H9 (cell line): Measurements from ENCODE around the gene CWC22. TPM values are rescaled to one million over a fixed set of nuclear protein-coding genes. Genes with fewer than 3 reads are reported as not detected.
A peak's percentile ranks its signal among the peaks of the same experiment; 100 is the strongest.

Source experiments
- DNase-seq: peaks from one replicate; pipeline ENCODE4 v3.0.0-alpha.2; 2017
- H2AFZ ChIP-seq: one replicate; pipeline ENCODE4 v1.6.1; 2013; ENCODE audit warnings: mild to moderate bottlenecking, low read length, control low read depth, moderate library complexity
- H2AK5ac ChIP-seq: 2 replicates; pipeline ENCODE4 v1.6.1; 2013; ENCODE audit warnings: low read length, control low read depth, mixed read lengths; ENCODE audit not compliant: insufficient read length
- H2BK120ac ChIP-seq: one replicate; pipeline ENCODE4 v1.6.1; 2013; ENCODE audit warnings: low read depth, mild to moderate bottlenecking, low read length, control low read depth, inconsistent platforms; ENCODE audit not compliant: poor library complexity, severe bottlenecking
- H2BK12ac ChIP-seq: 2 replicates; pipeline ENCODE4 v1.6.1; 2013; ENCODE audit warnings: low read length, control low read depth, mixed read lengths, low read depth; ENCODE audit not compliant: insufficient read length
- H2BK15ac ChIP-seq: 2 replicates; pipeline ENCODE4 v1.6.1; 2013; ENCODE audit warnings: low read depth, low read length, control low read depth
- H2BK20ac ChIP-seq: one replicate; pipeline ENCODE4 v1.6.1; 2013; ENCODE audit warnings: low read depth, mild to moderate bottlenecking, low read length, control low read depth, inconsistent platforms; ENCODE audit not compliant: poor library complexity, severe bottlenecking
- H2BK5ac ChIP-seq: 2 replicates; pipeline ENCODE4 v1.6.1; 2013; ENCODE audit warnings: low read length, control low read depth, mixed read lengths; ENCODE audit not compliant: insufficient read length
- H3K14ac ChIP-seq: 2 replicates; pipeline ENCODE4 v1.6.1; 2013; ENCODE audit warnings: low read length, control low read depth; ENCODE audit not compliant: insufficient read depth
- H3K18ac ChIP-seq: 2 replicates; pipeline ENCODE4 v1.6.1; 2013; ENCODE audit warnings: low read depth, mild to moderate bottlenecking, mixed read lengths, low read length, control low read depth; ENCODE audit not compliant: insufficient read length
- H3K23ac ChIP-seq: 2 replicates; pipeline ENCODE4 v1.6.1; 2013; ENCODE audit warnings: low read length, control low read depth, mixed read lengths, low read depth; ENCODE audit not compliant: insufficient read length
- H3K23me2 ChIP-seq: 2 replicates; pipeline ENCODE4 v1.6.1; 2013; ENCODE audit warnings: low read depth, mild to moderate bottlenecking, mixed read lengths, low read length, control low read depth; ENCODE audit not compliant: insufficient read length, poor library complexity, severe bottlenecking
- H3K27ac ChIP-seq: 2 replicates; pipeline ENCODE4 v1.5.1; 2013; ENCODE audit warnings: low read length, control low read depth, mixed read lengths, low read depth; ENCODE audit not compliant: insufficient read length
- H3K27me3 ChIP-seq: 2 replicates; pipeline ENCODE4 v1.6.1; 2013; ENCODE audit warnings: low read length, control low read depth, inconsistent platforms; ENCODE audit not compliant: insufficient read depth
- H3K4ac ChIP-seq: 2 replicates; pipeline ENCODE4 v1.6.1; 2013; ENCODE audit warnings: low read depth, mild to moderate bottlenecking, control low read depth, inconsistent platforms, low read length, moderate library complexity
- H3K4me1 ChIP-seq: 2 replicates; pipeline ENCODE4 v1.6.1; 2013; ENCODE audit warnings: low read length, control low read depth, inconsistent platforms; ENCODE audit not compliant: insufficient read depth
- H3K4me2 ChIP-seq: 2 replicates; pipeline ENCODE4 v1.6.1; 2013; ENCODE audit warnings: low read length, control low read depth, mixed read lengths; ENCODE audit not compliant: insufficient read length, insufficient read depth
- H3K56ac ChIP-seq: 2 replicates; pipeline ENCODE4 v1.6.1; 2013; ENCODE audit warnings: low read depth, mild to moderate bottlenecking, mixed read lengths, low read length, control low read depth; ENCODE audit not compliant: insufficient read length
- H3K79me1 ChIP-seq: 2 replicates; pipeline ENCODE4 v1.6.1; 2013; ENCODE audit warnings: low read depth, mild to moderate bottlenecking, moderate library complexity, low read length, control low read depth, inconsistent platforms; ENCODE audit not compliant: insufficient read depth, poor library complexity, severe bottlenecking
- H3K79me2 ChIP-seq: 2 replicates; pipeline ENCODE4 v1.6.1; 2013; ENCODE audit warnings: low read length, control low read depth, inconsistent platforms; ENCODE audit not compliant: insufficient read depth
- H3K9ac ChIP-seq: 2 replicates; pipeline ENCODE4 v1.6.1; 2013; ENCODE audit warnings: low read length, control low read depth, mixed read lengths; ENCODE audit not compliant: insufficient read length; ENCODE audit errors: extremely low read depth
- H3K9me3 ChIP-seq: one replicate; pipeline ENCODE4 v1.6.1; 2013; ENCODE audit warnings: low read depth, low read length, inconsistent platforms; ENCODE audit not compliant: control insufficient read depth
- H3T11ph ChIP-seq: one replicate; pipeline ENCODE4 v1.6.1; 2013; ENCODE audit warnings: mild to moderate bottlenecking, low read length, control low read depth, inconsistent platforms
- H4K20me1 ChIP-seq: one replicate; pipeline ENCODE4 v1.6.1; 2013; ENCODE audit not compliant: control insufficient read depth, insufficient read length, insufficient read depth
- H4K5ac ChIP-seq: 2 replicates; pipeline ENCODE4 v1.6.1; 2013; ENCODE audit warnings: low read depth, mild to moderate bottlenecking, mixed read lengths, low read length, control low read depth; ENCODE audit not compliant: insufficient read length
- H4K8ac ChIP-seq: replicated peaks from 2 replicates; pipeline ENCODE4 v1.6.1; 2013; ENCODE audit warnings: low read length, control low read depth, mixed read lengths, low read depth; ENCODE audit not compliant: insufficient read length
- H4K91ac ChIP-seq: 2 replicates; pipeline ENCODE4 v1.6.1; 2013; ENCODE audit warnings: low read depth, mild to moderate bottlenecking, moderate library complexity, mixed read lengths, low read length, control low read depth; ENCODE audit not compliant: insufficient read length
- H3K27ac Mint-ChIP-seq, 3 experiments: 2 replicates in 2 of 3; 3 replicates in 1 of 3; pipeline ENCODE4 v1.8.0; 2020 to 2021; ENCODE audit warnings: mixed read lengths in 3 of 3, mild to moderate bottlenecking in 1 of 3, moderate library complexity in 1 of 3
- H3K27me3 Mint-ChIP-seq: 2 replicates; pipeline ENCODE4 v1.8.0; 2021; ENCODE audit warnings: low read depth, mild to moderate bottlenecking, moderate library complexity, mixed read lengths
- H3K36me3 Mint-ChIP-seq, 3 experiments: 2 replicates in 2 of 3; 3 replicates in 1 of 3; pipeline ENCODE4 v1.8.0; 2020 to 2021; ENCODE audit warnings: low read depth in 3 of 3, mixed read lengths in 3 of 3; ENCODE audit not compliant: insufficient read depth in 1 of 3
- H3K4me1 Mint-ChIP-seq, 2 experiments: 2 replicates each; pipeline ENCODE4 v1.8.0; 2020; ENCODE audit warnings: mixed read lengths in 2 of 2
- H3K4me3 Mint-ChIP-seq, 2 experiments: 2 replicates in 1 of 2; 3 replicates in 1 of 2; pipeline ENCODE4 v1.8.0; 2020 to 2021; ENCODE audit warnings: mild to moderate bottlenecking in 2 of 2, mixed read lengths in 2 of 2, moderate library complexity in 1 of 2
- H3K9me3 Mint-ChIP-seq, 2 experiments: 2 replicates in 1 of 2; 3 replicates in 1 of 2; pipeline ENCODE4 v1.8.0; 2020; ENCODE audit warnings: mild to moderate bottlenecking in 2 of 2, mixed read lengths in 2 of 2, moderate library complexity in 1 of 2
- WGBS: extraction: QIAGEN DNeasy Blood & Tissue Kit; methylation state at CpG from one replicate; pipeline ENCODE4 v1.1.7; 2013; ENCODE audit warnings: missing lambda C conversion rate, low lambda C conversion rate, mixed read lengths; ENCODE audit not compliant: insufficient read length; ENCODE audit errors: extremely low coverage; 5-methylcytosine and 5-hydroxymethylcytosine counted together
- total RNA-seq: library from RNA; stranded (reverse); gene quantifications from 2 replicates; pipeline ENCODE4 v1.2.1, GENCODE V29; 2021
- TF ChIP-seq, protein P1 (sequence below): fragments of 200-600 bp; sonication (generic); conservative IDR thresholded peaks from 3 replicates; pipeline ENCODE4 v1.8.0; 2021; ENCODE audit warnings: antibody characterized with exemption, mild to moderate bottlenecking

Gene CWC22
- total RNA-seq, 1 experiment from 2014 or later: 43.4 TPM

DNA sequence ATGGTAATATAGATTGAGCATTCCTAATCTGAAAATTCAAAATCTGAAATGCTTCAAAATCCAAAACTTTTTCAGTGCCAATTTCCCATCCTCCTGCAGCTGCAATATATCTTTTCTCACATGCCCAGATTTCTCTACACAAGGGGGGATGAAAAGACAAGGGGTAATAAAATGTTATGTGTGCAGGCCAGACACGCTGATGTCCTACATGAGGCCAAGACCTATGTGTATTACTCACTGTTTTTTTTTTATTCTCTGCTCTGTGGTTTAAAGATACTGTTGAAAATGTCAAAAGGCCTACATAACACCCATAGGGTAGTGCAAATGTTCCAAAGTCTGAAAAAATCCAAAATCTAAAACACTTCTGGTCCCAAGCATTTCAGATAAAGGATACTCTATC lies 41.2 kb upstream of the CWC22 start:
- Histone ChIP-seq H3K4ac (no peak overlapping the region), H2AFZ (no peak overlapping the region), H4K8ac (no peak overlapping the region), H2BK20ac (no peak overlapping the region), H3K9me3 (no peaks in the 10 kb centered on the region), H3K79me2 (no peaks in the 10 kb centered on the region), H4K91ac (no peak overlapping the region), H3K23ac (no peak overlapping the region), H3K4me1 (no peaks in the 10 kb centered on the region), H3K27me3 (no peaks in the 10 kb centered on the region), H3K18ac (no peak overlapping the region), H2BK12ac (no peak overlapping the region), H2BK5ac (no peak overlapping the region), H2BK120ac (no peak overlapping the region), H4K20me1 (no peaks in the 10 kb centered on the region), H2BK15ac (no peak overlapping the region), H3K79me1 (no peaks in the 10 kb centered on the region), H2AK5ac (no peak overlapping the region), H3K56ac (no peak overlapping the region), H3T11ph (no peak overlapping the region), H3K23me2 (no peaks in the 10 kb centered on the region), H3K14ac (no peak overlapping the region), H3K9ac (no peak overlapping the region), H3K27ac (no peak overlapping the region), H4K5ac (no peak overlapping the region), H3K4me2 (no peak overlapping the region)
- DNase-seq: no peak
- Mint-ChIP-seq H3K9me3 (peaks cover 1 to 2% of the 10 kb centered on the region in 2 experiments; a peak in 2 of 5 replicates), H3K27me3 (no peaks in the 10 kb centered on the region), H3K4me1 (peaks cover 0 to 5% of the 10 kb centered on the region in 2 experiments; a peak in 1 of 4 replicates), H3K27ac (0 out of 7 replicates have a peak overlapping the region, but pooled peaks of 1 of the 3 experiments have one; percentile 58), H3K36me3 (peaks cover 0 to 4% (median 2%) of the 10 kb centered on the region in 3 experiments; a peak in 3 of 7 replicates), H3K4me3 (no peak overlapping the region)
- TF ChIP-seq, protein P1, sequence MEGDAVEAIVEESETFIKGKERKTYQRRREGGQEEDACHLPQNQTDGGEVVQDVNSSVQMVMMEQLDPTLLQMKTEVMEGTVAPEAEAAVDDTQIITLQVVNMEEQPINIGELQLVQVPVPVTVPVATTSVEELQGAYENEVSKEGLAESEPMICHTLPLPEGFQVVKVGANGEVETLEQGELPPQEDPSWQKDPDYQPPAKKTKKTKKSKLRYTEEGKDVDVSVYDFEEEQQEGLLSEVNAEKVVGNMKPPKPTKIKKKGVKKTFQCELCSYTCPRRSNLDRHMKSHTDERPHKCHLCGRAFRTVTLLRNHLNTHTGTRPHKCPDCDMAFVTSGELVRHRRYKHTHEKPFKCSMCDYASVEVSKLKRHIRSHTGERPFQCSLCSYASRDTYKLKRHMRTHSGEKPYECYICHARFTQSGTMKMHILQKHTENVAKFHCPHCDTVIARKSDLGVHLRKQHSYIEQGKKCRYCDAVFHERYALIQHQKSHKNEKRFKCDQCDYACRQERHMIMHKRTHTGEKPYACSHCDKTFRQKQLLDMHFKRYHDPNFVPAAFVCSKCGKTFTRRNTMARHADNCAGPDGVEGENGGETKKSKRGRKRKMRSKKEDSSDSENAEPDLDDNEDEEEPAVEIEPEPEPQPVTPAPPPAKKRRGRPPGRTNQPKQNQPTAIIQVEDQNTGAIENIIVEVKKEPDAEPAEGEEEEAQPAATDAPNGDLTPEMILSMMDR: no peak
- no CpG with 5 or more reads among the region's 1 CpG for WGBS
